Measurements from ENCODE around the gene LRRC36. TPM values are rescaled to one million over a fixed set of nuclear protein-coding genes. Genes with fewer than 3 reads are reported as not detected.

Gene LRRC36
- total and polyA plus RNA-seq, 2 of the 13 experiments (the other 11 are each of a cell fraction or from before 2014, with no cell fraction given), result 0.12 to 0.15 TPM

- TF ChIP-seq ZNF616 (CRISPR knock-in tag; IDR thresholded peaks at IDR 0.05; ENCODE audit: low read depth) (peak; percentile 61), NFIB (CRISPR knock-in tag; IDR thresholded peaks at IDR 0.05; ENCODE audit: borderline replicate concordance) (no peak), TSC22D2 (CRISPR knock-in tag; IDR thresholded peaks at IDR 0.05; ENCODE audit: borderline replicate concordance) (peak; percentile 90), MLXIP (CRISPR knock-in tag; IDR thresholded peaks at IDR 0.05; ENCODE audit: borderline replicate concordance) (no peak), RXRB (CRISPR knock-in tag; IDR thresholded peaks at IDR 0.05; ENCODE audit: borderline replicate concordance) (no peak), ZNF850 (CRISPR knock-in tag; conservative IDR thresholded peaks at IDR 0.05) (no peak), TBP (CRISPR knock-in tag; IDR thresholded peaks at IDR 0.05) (no peak), TEAD2 (CRISPR knock-in tag; IDR thresholded peaks at IDR 0.05) (0 out of 2 replicates have a peak, but pooled peaks have one; percentile 15), ZHX2 (IDR thresholded peaks at IDR 0.05; ENCODE audit: low read depth) (no peak), ZHX2 (CRISPR knock-in tag; IDR thresholded peaks at IDR 0.05; ENCODE audit: borderline replicate concordance) (peak; percentile 95; the same call in 1 of the 2 replicates), ZNF7 (CRISPR knock-in tag; IDR thresholded peaks at IDR 0.05) (0 out of 2 replicates have a peak, but pooled peaks have one; percentile 1), ZNF776 (CRISPR knock-in tag; IDR thresholded peaks at IDR 0.05) (peak; percentile 81; the same call in 1 of the 2 replicates), RFX5 (IDR thresholded peaks at IDR 0.05; ENCODE audit: low read depth, low read length) (no peak), KAT7 (CRISPR knock-in tag; IDR thresholded peaks at IDR 0.05; ENCODE audit: borderline replicate concordance) (no peak), RXRA (CRISPR knock-in tag; IDR thresholded peaks at IDR 0.05) (no peak), SIN3B (IDR thresholded peaks at IDR 0.05; ENCODE audit: low read length) (0 out of 2 replicates have a peak, but pooled peaks have one; percentile 51), PHF20 (CRISPR knock-in tag; IDR thresholded peaks at IDR 0.05) (peak; percentile 77), ZNF672 (CRISPR knock-in tag; IDR thresholded peaks at IDR 0.05) (peak; percentile 81), SAP130 (CRISPR knock-in tag; IDR thresholded peaks at IDR 0.05; ENCODE audit: low read depth) (peak; percentile 57)
- TF ChIP-seq, protein P1, sequence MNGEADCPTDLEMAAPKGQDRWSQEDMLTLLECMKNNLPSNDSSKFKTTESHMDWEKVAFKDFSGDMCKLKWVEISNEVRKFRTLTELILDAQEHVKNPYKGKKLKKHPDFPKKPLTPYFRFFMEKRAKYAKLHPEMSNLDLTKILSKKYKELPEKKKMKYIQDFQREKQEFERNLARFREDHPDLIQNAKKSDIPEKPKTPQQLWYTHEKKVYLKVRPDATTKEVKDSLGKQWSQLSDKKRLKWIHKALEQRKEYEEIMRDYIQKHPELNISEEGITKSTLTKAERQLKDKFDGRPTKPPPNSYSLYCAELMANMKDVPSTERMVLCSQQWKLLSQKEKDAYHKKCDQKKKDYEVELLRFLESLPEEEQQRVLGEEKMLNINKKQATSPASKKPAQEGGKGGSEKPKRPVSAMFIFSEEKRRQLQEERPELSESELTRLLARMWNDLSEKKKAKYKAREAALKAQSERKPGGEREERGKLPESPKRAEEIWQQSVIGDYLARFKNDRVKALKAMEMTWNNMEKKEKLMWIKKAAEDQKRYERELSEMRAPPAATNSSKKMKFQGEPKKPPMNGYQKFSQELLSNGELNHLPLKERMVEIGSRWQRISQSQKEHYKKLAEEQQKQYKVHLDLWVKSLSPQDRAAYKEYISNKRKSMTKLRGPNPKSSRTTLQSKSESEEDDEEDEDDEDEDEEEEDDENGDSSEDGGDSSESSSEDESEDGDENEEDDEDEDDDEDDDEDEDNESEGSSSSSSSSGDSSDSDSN (CRISPR knock-in tag; IDR thresholded peaks at IDR 0.05), result no peak; the same call in 1 of the 2 replicates
Observed at GRCh38 chr16:67279296-67280089, 47.1 kb upstream of the LRRC36 start, which contains the start of gene PLEKHG4 (continued).
